Measurements from ENCODE around the gene TCOF1.

DNA sequence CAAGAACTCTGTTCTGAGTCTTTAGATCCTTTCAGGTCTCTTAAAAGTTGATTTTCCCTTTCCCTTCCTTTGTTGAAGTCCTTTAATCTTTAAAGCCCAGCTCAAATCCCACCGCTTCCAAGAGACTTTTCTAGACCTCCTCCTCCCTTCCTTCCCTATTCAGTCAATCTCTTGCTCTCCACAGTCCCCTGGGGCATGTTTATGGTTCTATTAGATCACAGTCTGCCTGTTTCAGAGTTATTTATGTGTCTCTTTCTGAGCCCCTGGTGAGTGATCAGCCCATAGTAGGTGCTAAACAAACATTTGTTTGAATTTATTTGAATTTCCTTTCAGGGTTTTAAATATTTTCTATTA is 47.6 kb upstream of the TCOF1 start:
- TF ChIP-seq, protein P1, sequence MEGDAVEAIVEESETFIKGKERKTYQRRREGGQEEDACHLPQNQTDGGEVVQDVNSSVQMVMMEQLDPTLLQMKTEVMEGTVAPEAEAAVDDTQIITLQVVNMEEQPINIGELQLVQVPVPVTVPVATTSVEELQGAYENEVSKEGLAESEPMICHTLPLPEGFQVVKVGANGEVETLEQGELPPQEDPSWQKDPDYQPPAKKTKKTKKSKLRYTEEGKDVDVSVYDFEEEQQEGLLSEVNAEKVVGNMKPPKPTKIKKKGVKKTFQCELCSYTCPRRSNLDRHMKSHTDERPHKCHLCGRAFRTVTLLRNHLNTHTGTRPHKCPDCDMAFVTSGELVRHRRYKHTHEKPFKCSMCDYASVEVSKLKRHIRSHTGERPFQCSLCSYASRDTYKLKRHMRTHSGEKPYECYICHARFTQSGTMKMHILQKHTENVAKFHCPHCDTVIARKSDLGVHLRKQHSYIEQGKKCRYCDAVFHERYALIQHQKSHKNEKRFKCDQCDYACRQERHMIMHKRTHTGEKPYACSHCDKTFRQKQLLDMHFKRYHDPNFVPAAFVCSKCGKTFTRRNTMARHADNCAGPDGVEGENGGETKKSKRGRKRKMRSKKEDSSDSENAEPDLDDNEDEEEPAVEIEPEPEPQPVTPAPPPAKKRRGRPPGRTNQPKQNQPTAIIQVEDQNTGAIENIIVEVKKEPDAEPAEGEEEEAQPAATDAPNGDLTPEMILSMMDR (IDR thresholded peaks at IDR 0.05), result no peak
- no peak for TF ChIP-seq POLR2A (IDR thresholded peaks at IDR 0.05)
